ENCODE data around the gene PTGFRN. TPM values are rescaled to one million over a fixed set of nuclear protein-coding genes. Genes with fewer than 3 reads are reported as not detected.
"Not testable (repeated sequence)": the region's sequence is repeated elsewhere in the genome, so short reads cannot be mapped to it uniquely, and the experiment has no call there.

Gene PTGFRN
- total RNA-seq (under 1 TPM; 0.53 to 0.79 (median 0.63) TPM), total RNA-seq (0.62 to 53.2 (median 1.8) reads per million in 29 experiments)
- 1.4 TPM for total RNA-seq (2013)

DNA sequence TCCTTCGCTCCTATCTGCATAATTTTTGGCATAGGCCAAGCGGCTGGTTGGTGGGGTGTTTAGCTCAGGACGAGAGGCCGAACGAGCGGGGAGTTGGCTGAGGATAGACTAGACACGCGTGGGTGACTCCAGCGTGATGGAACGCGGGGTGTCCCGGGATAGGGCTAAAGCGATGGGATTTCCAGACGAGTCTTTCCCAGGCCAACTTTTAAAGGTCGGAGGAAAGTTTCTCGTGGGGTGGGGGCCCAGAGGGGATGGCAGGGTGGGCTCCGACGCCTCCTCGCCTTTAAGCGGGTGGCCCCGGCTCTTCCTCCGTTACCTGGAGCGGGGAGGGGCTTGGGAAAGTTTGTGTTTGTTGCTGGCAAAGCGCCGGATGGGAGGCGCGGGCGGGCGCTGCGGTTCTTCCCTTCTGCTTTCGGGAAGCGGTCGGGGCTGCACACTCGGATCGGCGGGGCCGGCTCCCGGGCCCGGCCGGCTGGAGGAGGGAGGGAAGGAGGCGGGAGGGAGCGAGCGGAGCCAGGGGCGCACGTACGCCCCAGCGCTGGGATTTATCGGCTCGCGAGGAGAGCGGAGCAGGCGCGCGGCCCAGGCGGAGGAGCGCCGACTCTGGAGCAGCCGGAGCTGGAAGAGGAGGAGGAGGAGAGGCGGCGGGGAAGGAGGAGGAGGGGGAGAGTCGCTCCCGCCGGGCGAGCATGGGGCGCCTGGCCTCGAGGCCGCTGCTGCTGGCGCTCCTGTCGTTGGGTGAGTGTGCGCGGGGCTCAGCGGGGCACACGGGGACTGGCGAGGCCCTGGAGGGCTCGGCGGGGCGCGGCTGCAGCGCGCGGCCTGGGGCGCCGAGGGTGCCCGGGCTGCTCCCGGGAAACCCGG, at the start of gene PTGFRN:
Gene PTGFRN, plus strand, starts transcription at position 405 of the 867 bp plus-strand sequence. Its CDS starts 288 bp downstream, at position 693.
- ChIA-PET POLR2A (no interaction called here), CTCF (interaction anchor here in 1 of 2 donors (0.6 kb wide), 1 partner anchor 363 kb away, joined by 3 read pairs; no protein-coding TSS in a partner anchor)
- no peaks in the 10 kb centered on the region for H3K36me3 Mint-ChIP-seq
- Histone ChIP-seq H3K4me3 (ENCODE audit: control insufficient read depth in 1 of 2, extremely low read depth in 1 of 2, low read length in 1 of 2) (peak within 1 kb of the TSS; percentile 56 to 67), H3K4me1 (ENCODE audit: control insufficient read depth in 1 of 2, extremely low read depth in 1 of 2, insufficient read depth in 2 of 2, low read length in 2 of 2) (peaks cover 10 to 21% of the 10 kb centered on the region in 2 experiments), H3K36me3 (ENCODE audit: control insufficient read depth in 2 of 2, extremely low read depth in 1 of 2, insufficient read depth in 1 of 2, low read length in 1 of 2) (no peaks in the 10 kb centered on the region), H3K27ac (ENCODE audit: low read length) (no peak within 1 kb of the TSS), H3K9me3 (no peaks in the 10 kb centered on the region), H3K27me3 (replicated peaks in 1 of 2; ENCODE audit: control insufficient read depth in 2 of 2, extremely low read depth in 1 of 2, insufficient read depth in 2 of 2, low read length in 1 of 2) (peaks cover 0 to 16% of the 10 kb centered on the region in 2 experiments)
- H3K27ac Mint-ChIP-seq = peak within 1 kb of the TSS in 1 of 2 donors; percentile 34
- WGBS (ENCODE audit: insufficient coverage) = 18% methylated on average over 73 of the region's 86 CpGs
- DNase-seq (peak in 13 of 35 experiments; percentile 1 to 27 (median 11)), ATAC-seq (replicated peaks in 1 of 4) (peak; percentile 60 to 72 (median 68))
- no peaks in the 10 kb centered on the region for H3K9me3 Mint-ChIP-seq
- peaks cover 3 to 8% (median 5%) of the 10 kb centered on the region in 3 donors for H3K4me1 Mint-ChIP-seq
- H3K4me3 Mint-ChIP-seq = peak within 1 kb of the TSS in 2 of 3 donors; percentile 71 to 80
- peaks cover 0 to 2% of the 10 kb centered on the region in 2 donors for H3K27me3 Mint-ChIP-seq

DNA sequence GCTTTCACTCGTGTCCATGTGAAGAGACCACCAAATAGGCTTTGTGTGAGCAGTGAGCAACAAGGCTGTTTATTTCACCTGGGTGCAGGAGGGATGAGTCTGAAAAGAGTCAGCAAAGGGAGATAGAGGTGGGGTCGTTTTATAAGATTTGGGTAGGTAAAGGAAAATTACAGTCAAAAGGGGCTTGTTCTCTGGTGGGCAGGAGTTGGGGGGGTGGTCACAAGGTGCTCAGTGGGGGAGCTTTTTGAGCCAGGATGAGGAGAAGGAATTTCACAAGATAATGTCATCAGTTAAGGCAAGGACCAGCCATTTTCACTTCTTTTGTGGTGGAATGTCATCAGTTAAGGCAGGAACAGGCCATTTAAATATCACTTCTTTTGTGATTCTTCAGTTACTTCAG, 49.5 kb upstream of the PTGFRN start:
- WGBS (ENCODE audit: insufficient coverage) = 67% methylated on average over 2 of the region's 2 CpGs
- H3K9me3 Mint-ChIP-seq; H3K36me3 Mint-ChIP-seq; CTCF ChIA-PET; POLR2A ChIA-PET; DNase-seq; H3K4me3 ChIP-seq (ENCODE audit: control insufficient read depth in 1 of 2, extremely low read depth in 1 of 2, low read length in 1 of 2); H3K9me3 ChIP-seq; H3K4me1 Mint-ChIP-seq; H3K27me3 Mint-ChIP-seq; H3K4me3 Mint-ChIP-seq; H3K27ac ChIP-seq (ENCODE audit: low read length); H3K36me3 ChIP-seq (ENCODE audit: control insufficient read depth in 2 of 2, extremely low read depth in 1 of 2, insufficient read depth in 1 of 2, low read length in 1 of 2); H3K27me3 ChIP-seq (replicated peaks in 1 of 2; ENCODE audit: control insufficient read depth in 2 of 2, extremely low read depth in 1 of 2, insufficient read depth in 2 of 2, low read length in 1 of 2); H3K4me1 ChIP-seq (ENCODE audit: control insufficient read depth in 1 of 2, extremely low read depth in 1 of 2, insufficient read depth in 2 of 2, low read length in 2 of 2); ATAC-seq (replicated peaks in 1 of 4): not testable (repeated sequence)
- H3K27ac Mint-ChIP-seq = peak overlapping the region in 1 of 2 donors; percentile 15

DNA sequence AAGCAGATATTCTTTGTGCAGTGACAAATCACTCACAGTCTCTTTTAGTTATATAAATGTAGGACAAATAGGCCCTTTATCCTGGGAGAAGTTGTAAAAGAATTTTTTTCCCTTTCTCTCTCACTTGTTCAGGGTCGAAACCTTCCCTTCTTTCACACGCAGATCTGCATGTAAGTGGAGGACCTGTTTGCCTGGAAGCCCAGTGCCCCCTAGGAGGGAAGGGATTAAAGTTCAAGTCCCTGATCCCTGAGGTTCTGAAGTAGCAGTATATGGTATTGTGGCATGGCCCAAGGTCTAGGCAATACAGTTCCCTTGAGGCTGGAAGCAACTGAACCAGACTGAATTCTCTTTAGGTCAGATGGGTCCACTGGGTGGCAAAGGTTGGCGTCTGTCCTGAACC, 48.6 kb upstream of the PTGFRN start:
- ChIA-PET POLR2A (no interaction called here), CTCF (interaction anchor here in 1 of 2 donors (0.6 kb wide), 1 partner anchor 166 kb away, joined by 3 read pairs; no protein-coding TSS in a partner anchor)
- Mint-ChIP-seq H3K9me3 (no peaks in the 10 kb centered on the region), H3K36me3 (no peaks in the 10 kb centered on the region), H3K27ac (no peak overlapping the region), H3K4me3 (no peak overlapping the region), H3K4me1 (no peaks in the 10 kb centered on the region), H3K27me3 (no peaks in the 10 kb centered on the region)
- ATAC-seq (replicated peaks in 1 of 4) (no peak), DNase-seq (no peak)
- Histone ChIP-seq H3K9me3 (no peaks in the 10 kb centered on the region), H3K4me1 (ENCODE audit: control insufficient read depth in 1 of 2, extremely low read depth in 1 of 2, insufficient read depth in 2 of 2, low read length in 2 of 2) (peaks cover 0 to 6% of the 10 kb centered on the region in 2 experiments), H3K27me3 (replicated peaks in 1 of 2; ENCODE audit: control insufficient read depth in 2 of 2, extremely low read depth in 1 of 2, insufficient read depth in 2 of 2, low read length in 1 of 2) (no peaks in the 10 kb centered on the region), H3K4me3 (ENCODE audit: control insufficient read depth in 1 of 2, extremely low read depth in 1 of 2, low read length in 1 of 2) (no peak overlapping the region), H3K36me3 (ENCODE audit: control insufficient read depth in 2 of 2, extremely low read depth in 1 of 2, insufficient read depth in 1 of 2, low read length in 1 of 2) (peaks cover 0 to 2% of the 10 kb centered on the region in 2 donors), H3K27ac (ENCODE audit: low read length) (no peak overlapping the region)
- no CpG with 5 or more reads among the region's 3 CpGs for WGBS (ENCODE audit: insufficient coverage)

DNA sequence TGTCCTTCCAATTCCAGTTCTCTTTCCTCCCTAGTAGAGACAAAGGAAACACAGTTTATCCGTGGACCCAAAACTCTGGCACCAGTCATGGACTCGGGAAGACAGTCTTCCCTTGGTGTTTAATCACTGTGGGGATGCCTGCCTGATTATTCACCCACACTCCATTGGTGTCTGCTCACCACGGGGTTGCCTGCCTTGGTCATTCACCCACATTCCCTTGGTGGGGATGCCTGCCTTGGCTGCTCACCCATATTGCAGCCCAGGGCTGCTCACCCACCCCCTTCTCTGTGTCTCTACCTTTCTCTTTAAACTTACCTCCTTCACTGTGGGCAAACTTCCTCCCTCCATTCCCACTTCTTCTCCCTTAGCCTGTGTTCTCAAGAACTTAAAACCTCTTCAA, 46.7 kb upstream of the PTGFRN start:
- H3K4me1 ChIP-seq (ENCODE audit: control insufficient read depth in 1 of 2, extremely low read depth in 1 of 2, insufficient read depth in 2 of 2, low read length in 2 of 2); H3K27me3 Mint-ChIP-seq; H3K36me3 ChIP-seq (ENCODE audit: control insufficient read depth in 2 of 2, extremely low read depth in 1 of 2, insufficient read depth in 1 of 2, low read length in 1 of 2); POLR2A ChIA-PET; H3K27ac Mint-ChIP-seq; H3K4me3 Mint-ChIP-seq; H3K4me3 ChIP-seq (ENCODE audit: control insufficient read depth in 1 of 2, extremely low read depth in 1 of 2, low read length in 1 of 2); H3K9me3 Mint-ChIP-seq; H3K36me3 Mint-ChIP-seq; H3K9me3 ChIP-seq; ATAC-seq (replicated peaks in 1 of 4); H3K27ac ChIP-seq (ENCODE audit: low read length); DNase-seq; H3K4me1 Mint-ChIP-seq; H3K27me3 ChIP-seq (replicated peaks in 1 of 2; ENCODE audit: control insufficient read depth in 2 of 2, extremely low read depth in 1 of 2, insufficient read depth in 2 of 2, low read length in 1 of 2); CTCF ChIA-PET: not testable (repeated sequence)
- WGBS (ENCODE audit: insufficient coverage) = 86% methylated on average over 1 of the region's 3 CpGs

DNA sequence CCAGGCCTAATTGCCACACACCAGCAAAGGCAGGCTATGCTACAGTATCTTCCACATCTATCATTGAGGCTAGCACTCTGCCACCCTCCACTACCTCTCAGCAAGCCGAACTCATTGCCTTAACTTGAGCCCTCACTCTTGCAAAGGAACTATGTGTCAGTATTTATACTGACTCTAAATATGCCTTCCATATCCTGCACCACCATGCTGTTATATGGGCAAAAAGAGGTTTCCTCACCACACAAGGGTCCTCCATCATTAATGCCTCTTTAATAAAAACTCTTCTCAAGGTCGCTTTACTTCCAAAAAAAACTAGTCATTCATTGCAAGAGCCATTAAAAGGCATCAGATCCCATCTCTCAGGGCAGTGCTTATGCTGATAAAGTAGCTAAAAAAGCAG, 43.2 kb upstream of the PTGFRN start:
- H3K27ac Mint-ChIP-seq; H3K9me3 Mint-ChIP-seq; H3K36me3 Mint-ChIP-seq; H3K4me3 Mint-ChIP-seq; H3K4me1 Mint-ChIP-seq; H3K36me3 ChIP-seq (ENCODE audit: control insufficient read depth in 2 of 2, extremely low read depth in 1 of 2, insufficient read depth in 1 of 2, low read length in 1 of 2); H3K27ac ChIP-seq (ENCODE audit: low read length); H3K4me1 ChIP-seq (ENCODE audit: control insufficient read depth in 1 of 2, extremely low read depth in 1 of 2, insufficient read depth in 2 of 2, low read length in 2 of 2); ATAC-seq (replicated peaks in 1 of 4); DNase-seq; H3K27me3 Mint-ChIP-seq; H3K9me3 ChIP-seq; H3K27me3 ChIP-seq (replicated peaks in 1 of 2; ENCODE audit: control insufficient read depth in 2 of 2, extremely low read depth in 1 of 2, insufficient read depth in 2 of 2, low read length in 1 of 2); H3K4me3 ChIP-seq (ENCODE audit: control insufficient read depth in 1 of 2, extremely low read depth in 1 of 2, low read length in 1 of 2); POLR2A ChIA-PET; CTCF ChIA-PET: not testable (repeated sequence)
- WGBS (ENCODE audit: insufficient coverage) = 75% methylated on average over 1 of the region's 2 CpGs

DNA sequence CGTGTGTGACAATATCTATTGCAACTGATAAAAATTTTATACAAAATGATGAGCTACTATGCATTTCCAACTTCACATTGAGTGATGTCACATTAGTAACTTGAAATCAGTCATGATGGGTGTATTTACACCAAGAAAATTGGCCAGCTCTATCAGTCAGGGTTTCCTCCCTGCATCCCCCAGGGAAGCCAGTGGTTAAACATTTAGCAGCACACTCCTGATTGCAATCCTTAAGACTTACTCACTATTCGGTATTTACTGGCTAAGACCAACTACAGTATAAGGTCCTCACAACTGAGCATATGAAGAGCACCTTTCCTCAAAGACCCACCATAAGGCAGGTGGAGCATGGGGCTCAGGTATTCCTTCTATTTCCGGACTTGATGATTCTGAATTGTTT, 41.3 kb upstream of the PTGFRN start:
- CTCF ChIA-PET = interaction anchor here in 1 of 2 donors (0.6 kb wide), 1 partner anchor 9 kb away, joined by 3 read pairs; no protein-coding TSS in a partner anchor
- peaks cover 0 to 2% of the 10 kb centered on the region in 2 donors for H3K36me3 ChIP-seq (ENCODE audit: control insufficient read depth in 2 of 2, extremely low read depth in 1 of 2, insufficient read depth in 1 of 2, low read length in 1 of 2)
- H3K4me1 ChIP-seq (ENCODE audit: control insufficient read depth in 1 of 2, extremely low read depth in 1 of 2, insufficient read depth in 2 of 2, low read length in 2 of 2) = no peaks in the 10 kb centered on the region
- POLR2A ChIA-PET = no interaction called here
- Mint-ChIP-seq H3K27ac (no peak overlapping the region), H3K9me3 (no peaks in the 10 kb centered on the region), H3K36me3 (no peaks in the 10 kb centered on the region), H3K27me3 (peaks cover 0 to 2% of the 10 kb centered on the region in 2 donors), H3K4me3 (no peak overlapping the region), H3K4me1 (no peaks in the 10 kb centered on the region)
- WGBS (ENCODE audit: insufficient coverage) = 100% methylated on average over 1 of the region's 3 CpGs
- H3K4me3 ChIP-seq (ENCODE audit: control insufficient read depth in 1 of 2, extremely low read depth in 1 of 2, low read length in 1 of 2) = no peak overlapping the region
- no peak overlapping the region for H3K27ac ChIP-seq (ENCODE audit: low read length)
- H3K27me3 ChIP-seq (replicated peaks in 1 of 2; ENCODE audit: control insufficient read depth in 2 of 2, extremely low read depth in 1 of 2, insufficient read depth in 2 of 2, low read length in 1 of 2) = no peaks in the 10 kb centered on the region
- H3K9me3 ChIP-seq = no peaks in the 10 kb centered on the region
- no peak for ATAC-seq (replicated peaks in 1 of 4)
- DNase-seq = no peak

Data from T-cell (primary cell).